Psoas muscle (tissue), 8 donors: ENCODE results near the gene PGLYRP2. TPM values are rescaled to one million over a fixed set of nuclear protein-coding genes. Genes with fewer than 3 reads are reported as not detected.
A peak's percentile ranks its signal among the peaks of the same experiment; 100 is the strongest.

Experiments used
- ATAC-seq, 4 donors: fragments of 200-7000 bp; cut with Tn5 transposase; one replicate each; pipeline ENCODE4 v1.9.1; 2020; ENCODE audit warnings: moderate library complexity in 3 of 4, mild to moderate bottlenecking in 2 of 4
- DNase-seq, 2 donors: peaks; one replicate each; pipeline ENCODE4 v3.0.0-alpha.2; 2020
- H3K27ac ChIP-seq: fragments of 200-600 bp; one replicate; pipeline ENCODE4 v1.8.0; 2022
- H3K27me3 ChIP-seq, 3 donors: fragments of 200-600 bp in 1 of 3; one replicate each; pipeline versions ENCODE4 v1.6.1 to v1.8.0; 2013 to 2022; ENCODE audit warnings: low read length in 2 of 3, mild to moderate bottlenecking in 2 of 3, moderate library complexity in 1 of 3; ENCODE audit not compliant: insufficient read depth in 3 of 3
- H3K36me3 ChIP-seq, 2 donors: fragments of 200-600 bp in 1 of 2; one replicate each; pipeline versions ENCODE4 v1.6.1 to v1.8.0; 2013 to 2022; ENCODE audit warnings: low read depth in 1 of 2, mild to moderate bottlenecking in 1 of 2, moderate library complexity in 1 of 2; ENCODE audit not compliant: insufficient read depth in 1 of 2
- H3K4me1 ChIP-seq: fragments of 200-600 bp; one replicate; pipeline ENCODE4 v1.8.0; 2022
- H3K4me3 ChIP-seq: fragments of 200-600 bp; one replicate; pipeline ENCODE4 v1.8.0; 2022; ENCODE audit warnings: mild to moderate bottlenecking
- H3K9me3 ChIP-seq: fragments of 200-600 bp; one replicate; pipeline ENCODE4 v1.8.0; 2022
- WGBS, 3 donors: extraction: QIAGEN DNeasy Blood & Tissue Kit; methylation state at CpG; one replicate each; pipeline versions ENCODE4 v1.1.6 to v1.1.7; 2013; 5-methylcytosine and 5-hydroxymethylcytosine counted together
- intact Hi-C, 2 donors: fragments of 100-400 bp; cut with DNase I; formaldehyde crosslinking; loops; one replicate each; pipeline versions ENCODE4 v1.11.0 to v1.14.2; 2022
- polyA plus RNA-seq, 3 donors: library from polyadenylated mRNA; stranded (reverse); fragments of 200-250 nt; gene quantifications; one replicate each; pipeline ENCODE4 v1.2.3, GENCODE V29; 2013
- total RNA-seq, 4 donors: library from RNA; stranded (reverse); fragmentation: NEBNext Ultra II Directional in 2 of 4; extraction: Animal tissue kit (Norgen Biotek cat#: 25700) in 2 of 4; gene quantifications; one replicate each; pipeline versions ENCODE4 v1.2.1 to v1.2.4, GENCODE V29; 2021 to 2023
- TF ChIP-seq, protein P1 (sequence below): fragments of 200-600 bp; IDR thresholded peaks from one replicate; pipeline ENCODE4 v1.8.0; 2022; ENCODE audit warnings: antibody characterized with exemption
- donor health status: healthy with polysubstance abuse.
- donor health status: DM: no; HTN: no; CAD: no; lungs with moderate emphysema.
- donor health status: Bipolar disorder and iron deficiency.
- donor health status: healthy.
- donor health status: DM: yes; HTN: yes; CAD: no.
- donor health status: DM: no; HTN: no; CAD: no.
- donor health status: DM: no; HTN: no; CAD: no.
- donor health status: DM: yes; HTN: yes; CAD: no.

PGLYRP2 gene
- total and polyA plus RNA-seq, 7 donors: not detected

DNA sequence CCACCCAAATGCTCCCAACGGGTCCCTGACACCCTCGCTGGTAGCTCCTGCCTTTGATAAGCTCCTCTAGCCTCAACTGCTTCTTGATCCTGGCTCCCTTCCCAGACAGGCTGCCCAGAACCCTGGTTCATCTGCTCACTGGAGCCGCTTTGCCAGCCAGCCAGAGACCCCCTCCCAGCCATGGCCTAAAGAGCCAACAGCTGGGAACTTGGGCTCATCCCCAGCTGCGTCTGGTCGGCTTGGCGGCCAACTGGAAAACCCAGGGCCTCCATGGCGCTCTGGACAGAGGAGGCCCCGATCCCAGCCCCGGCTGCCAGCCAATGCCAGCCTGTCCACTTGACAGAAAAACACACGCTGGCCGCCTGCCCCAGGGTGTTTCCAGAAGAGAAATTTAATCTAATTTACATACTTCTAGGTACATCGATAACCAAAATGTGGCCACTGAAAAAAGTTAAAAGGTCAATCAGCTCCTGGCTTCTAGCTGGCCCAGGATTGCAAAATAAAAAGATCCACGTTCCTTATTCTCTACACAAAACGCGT lies 57.5 kb downstream of the PGLYRP2 start:
- TF ChIP-seq, protein P1, sequence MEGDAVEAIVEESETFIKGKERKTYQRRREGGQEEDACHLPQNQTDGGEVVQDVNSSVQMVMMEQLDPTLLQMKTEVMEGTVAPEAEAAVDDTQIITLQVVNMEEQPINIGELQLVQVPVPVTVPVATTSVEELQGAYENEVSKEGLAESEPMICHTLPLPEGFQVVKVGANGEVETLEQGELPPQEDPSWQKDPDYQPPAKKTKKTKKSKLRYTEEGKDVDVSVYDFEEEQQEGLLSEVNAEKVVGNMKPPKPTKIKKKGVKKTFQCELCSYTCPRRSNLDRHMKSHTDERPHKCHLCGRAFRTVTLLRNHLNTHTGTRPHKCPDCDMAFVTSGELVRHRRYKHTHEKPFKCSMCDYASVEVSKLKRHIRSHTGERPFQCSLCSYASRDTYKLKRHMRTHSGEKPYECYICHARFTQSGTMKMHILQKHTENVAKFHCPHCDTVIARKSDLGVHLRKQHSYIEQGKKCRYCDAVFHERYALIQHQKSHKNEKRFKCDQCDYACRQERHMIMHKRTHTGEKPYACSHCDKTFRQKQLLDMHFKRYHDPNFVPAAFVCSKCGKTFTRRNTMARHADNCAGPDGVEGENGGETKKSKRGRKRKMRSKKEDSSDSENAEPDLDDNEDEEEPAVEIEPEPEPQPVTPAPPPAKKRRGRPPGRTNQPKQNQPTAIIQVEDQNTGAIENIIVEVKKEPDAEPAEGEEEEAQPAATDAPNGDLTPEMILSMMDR: no peak
- H3K4me1 ChIP-seq: peaks cover 31% of the 10 kb centered on the region
- intact Hi-C loops: no loop called here
- peak; percentile 50 to 72 for DNase-seq
- no peak overlapping the region for H3K4me3 ChIP-seq
- peaks cover 4% of the 10 kb centered on the region for H3K9me3 ChIP-seq
- ATAC-seq: no peak
- WGBS, 3 donors: 25 to 40% (median 29%) methylated on average over 15 of the region's 15 CpGs
- peaks cover 8 to 42% of the 10 kb centered on the region in 2 donors for H3K36me3 ChIP-seq
- H3K27ac ChIP-seq: peak overlapping the region; percentile 75
- H3K27me3 ChIP-seq: no peaks in the 10 kb centered on the region

DNA sequence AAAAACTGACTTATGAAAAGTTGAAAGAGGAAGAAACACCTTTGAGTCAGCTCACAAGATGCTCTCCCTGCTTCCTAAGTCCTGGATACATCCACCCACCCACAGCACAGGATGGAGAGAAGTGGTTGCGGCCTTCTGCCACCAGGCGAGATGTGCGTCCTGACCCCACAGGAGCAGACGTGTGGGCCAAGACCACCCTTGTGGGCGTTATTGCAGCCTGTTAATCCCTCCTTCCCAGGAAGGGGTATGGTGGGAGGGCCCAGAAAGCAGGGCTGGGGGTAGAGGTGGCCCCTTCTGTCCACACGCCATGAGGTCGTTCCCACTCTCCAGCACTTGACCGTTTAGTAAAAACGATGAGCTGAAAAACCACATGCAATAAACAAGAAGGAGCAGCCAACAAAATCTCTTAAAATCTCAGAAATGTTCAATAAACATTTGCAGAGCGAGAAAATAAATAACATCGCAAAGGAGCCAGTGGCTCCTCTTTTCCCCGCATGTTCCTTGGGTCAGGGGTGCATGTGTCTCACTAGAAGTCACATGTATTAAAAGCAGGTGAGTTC lies 58.1 kb downstream of the PGLYRP2 start:
- intact Hi-C loops: no loop called here
- WGBS, 3 donors: 52 to 65% (median 59%) methylated on average over 12 of the region's 12 CpGs
- Histone ChIP-seq H3K9me3 (peaks cover 4% of the 10 kb centered on the region), H3K27me3 (no peaks in the 10 kb centered on the region), H3K36me3 (peaks cover 4 to 42% of the 10 kb centered on the region in 2 donors), H3K4me1 (peaks cover 37% of the 10 kb centered on the region), H3K27ac (peak overlapping the region; percentile 75), H3K4me3 (no peak overlapping the region)
- ATAC-seq: no peak
- TF ChIP-seq, protein P1: no peak
- peak in 1 of 2 donors; percentile 37 for DNase-seq

DNA sequence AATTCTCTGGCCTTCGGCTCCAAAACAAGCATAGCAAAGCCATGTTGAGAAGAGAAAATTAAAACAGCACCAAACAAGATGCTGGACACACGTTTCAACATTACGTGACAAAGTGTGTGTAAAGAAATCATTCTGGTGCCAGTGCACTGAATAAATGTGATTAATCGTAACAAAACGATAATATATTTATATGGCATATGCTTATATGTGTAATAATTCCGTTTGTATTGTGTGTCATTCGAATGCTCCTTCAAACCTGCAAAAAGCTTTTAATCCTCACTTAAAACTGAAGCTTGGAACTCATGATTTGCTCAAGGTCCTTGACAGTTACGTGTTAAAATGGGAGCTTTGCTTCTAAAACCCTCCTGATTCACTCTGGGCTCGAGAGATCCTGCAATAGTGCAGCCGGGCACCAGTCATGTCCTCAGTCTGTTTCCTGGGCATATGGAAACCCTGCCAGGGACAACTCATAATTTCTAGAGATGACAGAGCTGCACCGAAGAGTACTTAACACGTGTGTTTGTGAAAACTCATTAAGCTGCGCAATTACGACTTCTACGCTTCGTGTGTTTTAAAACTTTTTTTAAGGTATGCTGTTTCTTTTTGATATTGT lies 59.8 kb downstream of the PGLYRP2 start:
- intact Hi-C loops: loop anchor here in 1 of 2 donors (5.0 kb wide), 1 partner anchor 42 kb away; the partner anchor contains the start of gene AKAP8
- peak in 1 of 2 donors; percentile 57 for DNase-seq

More for the DNA sequence above, 59.8 kb downstream of the PGLYRP2 start:
- peak overlapping the region; percentile 93 for H3K27ac ChIP-seq
- TF ChIP-seq, protein P1: no peak
- H3K36me3 ChIP-seq: peaks cover 0 to 33% of the 10 kb centered on the region in 2 donors
- H3K9me3 ChIP-seq: peaks cover 4% of the 10 kb centered on the region
- peak overlapping the region; percentile 97 for H3K4me3 ChIP-seq
- ATAC-seq: peak in 2 of 4 donors; percentile 48 to 62
- H3K4me1 ChIP-seq: peaks cover 50% of the 10 kb centered on the region
- WGBS, 3 donors: 18 to 23% (median 18%) methylated on average over 16 of the region's 16 CpGs
- no peaks in the 10 kb centered on the region for H3K27me3 ChIP-seq

Other genes starting within 250 kb of the PGLYRP2 start
- gene EPHX3, start 247.1 kb downstream of the PGLYRP2 start, total RNA-seq: under 1 TPM in 2 of 4 donors, not detected in 2; 0.19 to 0.20 TPM
- under 1 TPM; 0.05 to 0.20 (median 0.08) TPM for gene EPHX3, start 247.1 kb downstream of the PGLYRP2 start, polyA plus RNA-seq
- gene BRD4, start 147.0 kb downstream of the PGLYRP2 start, total RNA-seq: 100 to 1,000 TPM in 2 of 4 donors, 10 to 100 TPM in 2; 65.3 to 120 (median 101) TPM
- gene BRD4, start 147.0 kb downstream of the PGLYRP2 start, polyA plus RNA-seq: 100 to 1,000 TPM in 1 of 3 donors, 10 to 100 TPM in 2; 42.6 to 107 (median 45.6) TPM
- 10 to 100 TPM; 18.9 to 42.8 (median 27.8) TPM for gene AKAP8, start 99.7 kb downstream of the PGLYRP2 start, total RNA-seq
- 10 to 100 TPM; 15.9 to 22.1 (median 18.2) TPM for gene AKAP8, start 99.7 kb downstream of the PGLYRP2 start, polyA plus RNA-seq
- gene AKAP8L, start 60.5 kb downstream of the PGLYRP2 start, total RNA-seq: 10 to 100 TPM; 37.3 to 66.2 (median 54.3) TPM
- gene AKAP8L, start 60.5 kb downstream of the PGLYRP2 start, polyA plus RNA-seq: 10 to 100 TPM; 34.6 to 72.9 (median 46.7) TPM
- 10 to 100 TPM; 16.6 to 39.1 (median 25.8) TPM for gene WIZ, start 29.5 kb downstream of the PGLYRP2 start, total RNA-seq
- gene WIZ, start 29.5 kb downstream of the PGLYRP2 start, polyA plus RNA-seq: 10 to 100 TPM; 16.6 to 22.9 (median 20.7) TPM
- gene RASAL3, start 15.0 kb downstream of the PGLYRP2 start, total RNA-seq: 1 to 10 TPM in 2 of 4 donors, under 1 TPM in 2; 0.47 to 2.0 (median 1.0) TPM
- gene RASAL3, start 15.0 kb downstream of the PGLYRP2 start, polyA plus RNA-seq: under 1 TPM; 0.21 to 0.47 (median 0.34) TPM
- gene CYP4F22, start 29.0 kb upstream of the PGLYRP2 start, total RNA-seq: under 1 TPM in 1 of 4 donors, not detected in 3; 0.29 TPM
- under 1 TPM; 0.04 to 0.30 (median 0.17) TPM for gene CYP4F22, start 29.0 kb upstream of the PGLYRP2 start, polyA plus RNA-seq
- not detected for gene CYP4F8, start 135.7 kb upstream of the PGLYRP2 start, total RNA-seq
- gene CYP4F8, start 135.7 kb upstream of the PGLYRP2 start, polyA plus RNA-seq: not detected
- gene CYP4F3, start 161.4 kb upstream of the PGLYRP2 start, total RNA-seq: under 1 TPM; 0.04 to 0.43 (median 0.21) TPM
- gene CYP4F3, start 161.4 kb upstream of the PGLYRP2 start, polyA plus RNA-seq: under 1 TPM in 2 of 3 donors, not detected in 1; 0.01 to 0.03 TPM
- gene CYP4F12, start 193.6 kb upstream of the PGLYRP2 start, total RNA-seq: 1 to 10 TPM in 2 of 4 donors, not detected in 2; 1.2 to 1.7 TPM
- 1 to 10 TPM in 2 of 3 donors, under 1 TPM in 1; 0.36 to 2.4 (median 1.3) TPM for gene CYP4F12, start 193.6 kb upstream of the PGLYRP2 start, polyA plus RNA-seq
- gene OR10H2, start 248.5 kb upstream of the PGLYRP2 start, total RNA-seq: not detected
- not detected for gene OR10H2, start 248.5 kb upstream of the PGLYRP2 start, polyA plus RNA-seq